Trophoblast cell (in vitro differentiated cells and primary cell): Measurements from ENCODE around the gene FAM222B.
"Not testable (repeated sequence)": the region's sequence is repeated elsewhere in the genome, so short reads cannot be mapped to it uniquely, and the experiment has no call there.

ENCODE experiments used
- DNase-seq, 2 donors: peaks; one replicate each; pipeline ENCODE4 v3.0.0-alpha.2; 2016
- H2AFZ ChIP-seq: 2 replicates; pipeline ENCODE4 v1.6.1; 2013; ENCODE audit warnings: low read length, moderate library complexity, mild to moderate bottlenecking; ENCODE audit not compliant: insufficient read depth, poor library complexity
- H2AK5ac ChIP-seq: 2 replicates; pipeline ENCODE4 v1.6.1; 2013; ENCODE audit warnings: mild to moderate bottlenecking, low read length
- H2BK120ac ChIP-seq: 2 replicates; pipeline ENCODE4 v1.6.1; 2013; ENCODE audit warnings: low read length, mild to moderate bottlenecking, moderate library complexity; ENCODE audit not compliant: insufficient read depth, poor library complexity
- H2BK12ac ChIP-seq: 2 replicates; pipeline ENCODE4 v1.6.1; 2013; ENCODE audit warnings: mild to moderate bottlenecking, low read length, moderate library complexity
- H2BK5ac ChIP-seq: 2 replicates; pipeline ENCODE4 v1.6.1; 2013; ENCODE audit warnings: low read length, low read depth, moderate library complexity, mild to moderate bottlenecking; ENCODE audit not compliant: poor library complexity
- H3K14ac ChIP-seq: 2 replicates; pipeline ENCODE4 v1.6.1; 2013; ENCODE audit warnings: mild to moderate bottlenecking, low read length
- H3K18ac ChIP-seq: 2 replicates; pipeline ENCODE4 v1.6.1; 2013; ENCODE audit warnings: mild to moderate bottlenecking, low read length
- H3K23ac ChIP-seq: 2 replicates; pipeline ENCODE4 v1.6.1; 2013; ENCODE audit warnings: low read length
- H3K27ac ChIP-seq: 2 replicates; pipeline ENCODE4 v1.5.1; 2013; ENCODE audit warnings: low read depth, mild to moderate bottlenecking, inconsistent platforms, low read length, moderate library complexity
- H3K27me3 ChIP-seq: 2 replicates; pipeline ENCODE4 v1.6.1; 2013; ENCODE audit warnings: inconsistent platforms, mild to moderate bottlenecking, low read length, moderate library complexity; ENCODE audit not compliant: insufficient read depth
- H3K36me3 ChIP-seq, 2 experiments: 1 replicate in 1 of 2; 2 replicates in 1 of 2; pipeline ENCODE4 v1.6.1; 2013; ENCODE audit warnings: low read length in 2 of 2, mild to moderate bottlenecking in 2 of 2, moderate library complexity in 1 of 2; ENCODE audit not compliant: insufficient read depth in 2 of 2, control insufficient read depth in 1 of 2
- H3K4ac ChIP-seq: 2 replicates; pipeline ENCODE4 v1.6.1; 2013; ENCODE audit warnings: low read depth, mild to moderate bottlenecking, low read length, moderate library complexity
- H3K4me1 ChIP-seq, 2 experiments: 1 replicate in 1 of 2; 2 replicates in 1 of 2; pipeline ENCODE4 v1.6.1; 2013; ENCODE audit warnings: low read length in 2 of 2, mild to moderate bottlenecking in 2 of 2, moderate library complexity in 1 of 2; ENCODE audit not compliant: insufficient read depth in 2 of 2, control insufficient read depth in 1 of 2
- H3K4me2 ChIP-seq: 2 replicates; pipeline ENCODE4 v1.6.1; 2013; ENCODE audit warnings: inconsistent platforms, mild to moderate bottlenecking, low read length, moderate library complexity
- H3K4me3 ChIP-seq: 2 replicates; pipeline ENCODE4 v1.5.1; 2013; ENCODE audit warnings: mild to moderate bottlenecking, low read depth, low read length, inconsistent platforms
- H3K79me1 ChIP-seq: one replicate; pipeline ENCODE4 v1.6.1; 2013; ENCODE audit warnings: low read length
- H3K79me2 ChIP-seq: 2 replicates; pipeline ENCODE4 v1.6.1; 2013; ENCODE audit warnings: low read length, mild to moderate bottlenecking; ENCODE audit not compliant: control insufficient read depth, insufficient read depth, poor library complexity
- H3K9ac ChIP-seq: 2 replicates; pipeline ENCODE4 v1.6.1; 2013; ENCODE audit warnings: mild to moderate bottlenecking, low read length
- H3K9me3 ChIP-seq: 2 replicates; pipeline ENCODE4 v1.6.1; 2013; ENCODE audit warnings: low read depth, mild to moderate bottlenecking, control low read depth, inconsistent platforms, low read length; ENCODE audit not compliant: insufficient read depth
- H4K12ac ChIP-seq: 2 replicates; pipeline ENCODE4 v1.6.1; 2013; ENCODE audit warnings: low read depth, mild to moderate bottlenecking, low read length, moderate library complexity
- H4K8ac ChIP-seq: 2 replicates; pipeline ENCODE4 v1.6.1; 2013; ENCODE audit warnings: low read depth, mild to moderate bottlenecking, low read length, moderate library complexity
- H4K91ac ChIP-seq: one replicate; pipeline ENCODE4 v1.6.1; 2013; ENCODE audit warnings: low read depth, mild to moderate bottlenecking, low read length, moderate library complexity
- WGBS: extraction: QIAGEN DNeasy Blood & Tissue Kit; methylation state at CpG from one replicate; pipeline ENCODE4 v1.1.7; 2013; ENCODE audit warnings: missing lambda C conversion rate; ENCODE audit not compliant: insufficient read length, insufficient coverage; ENCODE audit errors: extremely low coverage; 5-methylcytosine and 5-hydroxymethylcytosine counted together

Gene FAM222B

DNA sequence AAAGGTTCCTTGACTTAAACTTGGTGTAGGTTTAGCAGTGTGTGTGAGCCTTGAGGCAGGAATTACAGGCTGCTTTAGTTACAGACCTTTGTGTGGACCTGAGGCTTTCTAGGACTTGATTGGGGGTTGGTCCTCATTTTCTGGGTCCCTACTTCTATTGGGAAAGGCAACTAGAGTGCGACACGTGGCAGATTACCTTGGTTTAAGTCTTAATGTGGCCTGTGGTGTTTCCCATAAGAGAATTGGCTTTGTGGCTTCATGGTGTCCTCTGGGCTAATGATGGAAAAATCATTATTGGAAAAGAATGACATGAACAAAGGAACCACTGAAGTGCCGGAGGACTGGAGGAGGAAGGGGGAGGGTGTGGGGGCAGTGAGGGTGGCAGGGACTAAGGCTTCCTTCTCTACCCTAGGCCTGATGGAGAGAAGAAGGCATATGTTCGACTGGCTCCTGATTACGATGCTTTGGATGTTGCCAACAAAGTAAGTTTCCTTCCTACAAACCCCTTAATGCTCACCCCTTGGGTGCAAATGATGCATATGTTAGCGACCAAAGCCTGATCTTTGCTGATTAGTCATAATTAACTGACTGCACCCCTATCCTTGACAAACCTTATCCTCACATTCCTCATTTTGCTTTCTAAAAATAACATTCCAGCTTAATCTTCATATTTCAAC lies 119.3 kb downstream of the FAM222B start:
- WGBS: no CpG with 5 or more reads among the region's 6 CpGs
- no peak overlapping the region for H2BK12ac ChIP-seq

DNA sequence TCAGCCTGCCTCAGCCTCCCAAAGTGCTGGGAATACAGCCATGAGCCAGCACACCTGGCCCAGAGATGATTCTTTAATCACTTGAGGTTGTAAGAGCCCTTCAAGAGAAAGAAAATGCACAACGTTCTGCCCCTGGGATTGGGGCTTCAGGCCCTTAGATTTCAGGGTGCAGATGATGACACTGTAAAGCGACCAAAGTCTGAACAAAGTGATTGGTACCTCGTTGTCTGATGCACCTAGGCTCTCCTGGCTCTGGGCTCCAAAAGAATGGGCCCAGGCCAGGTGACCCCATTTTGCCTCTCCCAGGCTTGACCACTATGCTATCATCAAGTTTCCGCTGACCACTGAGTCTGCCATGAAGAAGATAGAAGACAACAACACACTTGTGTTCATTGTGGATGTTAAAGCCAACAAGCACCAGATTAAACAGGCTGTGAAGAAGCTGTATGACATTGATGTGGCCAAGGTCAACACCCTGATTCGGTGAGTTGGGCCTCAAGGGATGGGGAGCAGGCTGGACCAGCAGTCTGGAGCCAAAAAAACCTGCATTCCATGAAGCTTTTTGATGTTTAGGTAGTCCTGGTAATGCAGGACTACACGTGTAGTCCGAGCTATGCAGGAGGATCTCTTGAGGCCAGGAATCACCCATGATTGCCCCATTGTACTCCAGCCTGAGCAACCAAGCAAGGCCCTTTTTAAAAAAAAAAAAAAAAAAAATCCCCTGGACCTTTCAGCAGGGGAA lies 120.0 kb downstream of the FAM222B start:
- H3K9ac ChIP-seq: peak overlapping the region; percentile 38
- no peak overlapping the region for H2AFZ ChIP-seq
- H3K4ac ChIP-seq: peak overlapping the region; percentile 30
- DNase-seq: no peak
- peaks cover 22% of the 10 kb centered on the region for H3K79me2 ChIP-seq
- H4K91ac ChIP-seq: no peak overlapping the region
- H4K12ac ChIP-seq: no peak overlapping the region
- no peak overlapping the region for H2BK5ac ChIP-seq
- no peak overlapping the region for H3K4me3 ChIP-seq
- H3K4me2 ChIP-seq: peak overlapping the region; percentile 21
- H3K79me1 ChIP-seq: peaks cover 36% of the 10 kb centered on the region
- H2BK12ac ChIP-seq: no peak overlapping the region
- peak overlapping the region; percentile 18 for H3K27ac ChIP-seq
- H3K14ac ChIP-seq: no peak overlapping the region
- H3K18ac ChIP-seq: no peak overlapping the region
- no peaks in the 10 kb centered on the region for H3K27me3 ChIP-seq
- no peak overlapping the region for H3K23ac ChIP-seq
- H3K36me3 ChIP-seq: peaks cover 27 to 36% of the 10 kb centered on the region in 2 experiments
- H4K8ac ChIP-seq: no peak overlapping the region
- peaks cover 16 to 26% of the 10 kb centered on the region in 2 experiments for H3K4me1 ChIP-seq
- H2AK5ac ChIP-seq: no peak overlapping the region
- H3K9me3 ChIP-seq: no peaks in the 10 kb centered on the region
- WGBS: no CpG with 5 or more reads among the region's 7 CpGs
- H2BK120ac ChIP-seq: no peak overlapping the region

More for the DNA sequence above, 119.3 kb downstream of the FAM222B start:
- H3K4me3 ChIP-seq: no peak overlapping the region
- peaks cover 27 to 36% of the 10 kb centered on the region in 2 experiments for H3K36me3 ChIP-seq
- H4K91ac ChIP-seq: no peak overlapping the region
- H3K4me2 ChIP-seq: no peak overlapping the region
- H3K4me1 ChIP-seq: peaks cover 16 to 23% of the 10 kb centered on the region in 2 experiments
- H3K4ac ChIP-seq: no peak overlapping the region
- H3K9me3 ChIP-seq: no peaks in the 10 kb centered on the region
- H3K27me3 ChIP-seq: no peaks in the 10 kb centered on the region
- no peak overlapping the region for H3K27ac ChIP-seq
- no peak overlapping the region for H3K23ac ChIP-seq
- no peak overlapping the region for H3K14ac ChIP-seq
- H4K12ac ChIP-seq: no peak overlapping the region
- H2AFZ ChIP-seq: no peak overlapping the region
- H2BK5ac ChIP-seq: no peak overlapping the region
- no peak for DNase-seq
- no peak overlapping the region for H2AK5ac ChIP-seq
- H3K79me1 ChIP-seq: peaks cover 37% of the 10 kb centered on the region
- H3K18ac ChIP-seq: no peak overlapping the region
- H2BK120ac ChIP-seq: no peak overlapping the region
- peaks cover 21% of the 10 kb centered on the region for H3K79me2 ChIP-seq
- no peak overlapping the region for H4K8ac ChIP-seq
- H3K9ac ChIP-seq: no peak overlapping the region

DNA sequence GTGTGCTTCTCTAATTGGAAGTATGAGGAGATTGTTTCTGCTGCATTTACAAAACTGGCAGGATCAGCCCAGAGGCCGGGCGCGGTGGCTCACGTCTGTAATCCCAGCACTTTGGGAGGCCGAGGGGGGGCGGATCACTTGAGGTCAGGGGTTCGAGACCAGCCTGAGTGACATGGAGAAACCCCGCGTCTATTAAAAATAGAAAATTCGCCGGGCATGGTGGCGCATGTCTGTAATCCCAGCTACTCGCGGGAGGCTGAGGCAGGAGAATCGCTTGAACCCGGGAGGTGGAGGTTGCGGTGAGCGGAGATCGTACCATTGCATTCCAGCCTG lies 121.6 kb downstream of the FAM222B start:
- not testable (repeated sequence) for H2AK5ac ChIP-seq, H3K18ac ChIP-seq, H4K12ac ChIP-seq, H3K9me3 ChIP-seq, H3K27ac ChIP-seq, H2BK12ac ChIP-seq, H2AFZ ChIP-seq, H4K8ac ChIP-seq, H2BK120ac ChIP-seq, DNase-seq, H2BK5ac ChIP-seq, H3K27me3 ChIP-seq, H4K91ac ChIP-seq, H3K23ac ChIP-seq
- H3K4ac ChIP-seq: peak overlapping the region; percentile 100
- H3K79me1 ChIP-seq: peaks cover 37% of the 10 kb centered on the region
- peak overlapping the region; percentile 14 for H3K14ac ChIP-seq
- H3K79me2 ChIP-seq: peaks cover 32% of the 10 kb centered on the region
- peak overlapping the region; percentile 71 for H3K9ac ChIP-seq
- peak overlapping the region; percentile 90 for H3K4me2 ChIP-seq
- H3K4me1 ChIP-seq: peaks cover 18 to 27% of the 10 kb centered on the region in 2 experiments
- H3K36me3 ChIP-seq: peaks cover 28 to 36% of the 10 kb centered on the region in 2 experiments
- peak overlapping the region; percentile 55 for H3K4me3 ChIP-seq
- no CpG with 5 or more reads among the region's 19 CpGs for WGBS

DNA sequence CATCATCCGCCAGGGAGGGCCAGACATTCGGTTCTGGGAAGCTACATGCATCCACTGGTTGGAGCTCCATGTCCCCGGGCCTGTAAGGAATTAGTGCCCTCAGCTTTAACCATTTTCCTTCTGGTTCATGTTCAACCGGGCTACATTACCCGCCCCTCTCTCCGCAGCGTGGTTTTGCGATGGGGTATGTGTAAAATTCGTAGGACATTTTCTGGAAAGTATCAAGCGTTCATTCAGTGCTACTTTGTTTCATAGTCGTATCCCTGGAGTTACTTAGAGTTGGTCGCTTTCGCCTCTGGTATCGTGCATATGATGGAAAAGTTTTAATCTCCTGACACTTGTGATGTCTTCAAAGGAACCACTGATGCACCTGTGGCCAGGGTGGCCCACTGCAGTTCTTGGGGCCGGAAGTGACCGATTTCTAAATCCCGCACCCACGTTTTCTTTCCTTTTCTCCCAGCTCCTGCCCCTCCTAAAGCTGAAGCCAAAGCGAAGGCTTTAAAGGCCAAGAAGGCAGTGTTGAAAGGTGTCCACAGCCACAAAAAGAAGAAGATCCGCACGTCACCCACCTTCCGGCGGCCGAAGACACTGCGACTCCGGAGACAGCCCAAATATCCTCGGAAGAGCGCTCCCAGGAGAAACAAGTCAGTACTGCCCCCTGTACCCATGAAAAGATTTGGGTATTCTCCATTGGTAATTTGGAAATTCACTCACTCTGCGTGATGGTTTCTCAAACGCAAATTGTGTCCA lies 122.2 kb downstream of the FAM222B start:
- H4K91ac ChIP-seq: peak overlapping the region; percentile 96
- peak overlapping the region; percentile 100 for H2AK5ac ChIP-seq
- H3K79me1 ChIP-seq: peaks cover 32% of the 10 kb centered on the region
- peak overlapping the region; percentile 98 for H3K18ac ChIP-seq
- H3K4me2 ChIP-seq: peak overlapping the region; percentile 90
- no peak overlapping the region for H2BK12ac ChIP-seq
- H4K12ac ChIP-seq: peak overlapping the region; percentile 95
- H2BK120ac ChIP-seq: peak overlapping the region; percentile 97
- no peak for DNase-seq
- H3K4me3 ChIP-seq: peak overlapping the region; percentile 98
- H3K36me3 ChIP-seq: peaks cover 33 to 40% of the 10 kb centered on the region in 2 experiments
- no CpG with 5 or more reads among the region's 30 CpGs for WGBS
- peaks cover 22 to 32% of the 10 kb centered on the region in 2 experiments for H3K4me1 ChIP-seq
- peak overlapping the region; percentile 85 for H3K27ac ChIP-seq
- no peaks in the 10 kb centered on the region for H3K27me3 ChIP-seq
- peaks cover 29% of the 10 kb centered on the region for H3K79me2 ChIP-seq
- H3K23ac ChIP-seq: no peak overlapping the region
- peak overlapping the region; percentile 100 for H3K9ac ChIP-seq
- H2AFZ ChIP-seq: peak overlapping the region; percentile 91
- no peaks in the 10 kb centered on the region for H3K9me3 ChIP-seq
- peak overlapping the region; percentile 100 for H3K4ac ChIP-seq
- H4K8ac ChIP-seq: peak overlapping the region; percentile 96
- peak overlapping the region; percentile 96 for H2BK5ac ChIP-seq
- H3K14ac ChIP-seq: peak overlapping the region; percentile 99
